GM19099 (cell line): Measurements from ENCODE around the gene PANK3.

Experiments used
- POLR2A ChIP-seq: IDR thresholded peaks from 3 replicates; pipeline ENCODE4 v1.6.1; 2011; ENCODE audit warnings: low read depth; ENCODE audit not compliant: insufficient read length; ENCODE audit errors: extremely low read depth

Gene PANK3

DNA sequence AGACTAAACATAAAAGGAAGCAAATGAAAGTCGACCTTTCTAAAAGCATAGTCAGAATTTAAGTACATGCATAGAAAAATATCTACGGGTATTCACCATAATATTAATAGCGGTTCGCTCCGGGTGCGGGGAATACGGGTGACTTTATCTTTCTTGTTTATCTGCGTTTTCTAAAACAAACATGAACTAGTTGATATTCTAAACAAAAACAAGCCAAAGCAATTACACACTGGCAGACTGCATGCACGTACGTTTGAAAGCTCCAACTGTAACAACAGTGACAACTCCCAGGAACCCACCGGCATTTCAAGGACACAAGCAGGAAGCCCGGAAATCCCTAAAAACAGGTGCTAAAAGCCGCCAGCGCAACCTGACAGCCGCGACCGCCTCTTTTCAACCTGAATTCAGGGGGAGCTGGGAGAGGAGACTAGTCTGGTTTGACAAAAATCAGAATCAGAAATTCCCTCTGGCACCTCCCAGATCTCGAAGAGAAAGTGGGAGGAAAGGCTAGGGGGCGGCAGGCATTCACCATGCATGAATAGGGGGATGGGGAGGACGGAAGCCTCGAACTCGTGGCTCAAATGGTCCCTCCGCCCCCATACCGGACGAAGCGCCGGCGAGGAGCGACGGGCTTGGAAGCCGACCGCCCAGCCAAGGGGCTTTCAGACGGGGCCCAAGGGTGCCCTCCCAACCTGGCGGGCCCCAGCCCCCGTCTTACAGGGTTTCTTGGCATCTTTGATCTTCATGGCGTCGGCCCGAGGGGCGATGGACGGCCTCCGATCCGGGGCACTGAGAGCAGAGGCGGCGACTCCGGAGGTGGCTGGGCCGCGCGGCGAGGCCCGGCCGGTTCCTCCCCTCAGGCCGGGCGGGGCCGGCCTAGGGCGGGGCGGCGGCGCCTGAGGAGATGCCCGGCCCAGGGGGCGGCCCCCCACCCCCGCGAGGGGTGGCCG, at the start of gene PANK3:
Gene PANK3 (minus strand): TSS at position 831 of the 950 bp plus-strand sequence. CDS start 85 bp downstream, at position 746.
- TF ChIP-seq POLR2A: peak; percentile 70

DNA sequence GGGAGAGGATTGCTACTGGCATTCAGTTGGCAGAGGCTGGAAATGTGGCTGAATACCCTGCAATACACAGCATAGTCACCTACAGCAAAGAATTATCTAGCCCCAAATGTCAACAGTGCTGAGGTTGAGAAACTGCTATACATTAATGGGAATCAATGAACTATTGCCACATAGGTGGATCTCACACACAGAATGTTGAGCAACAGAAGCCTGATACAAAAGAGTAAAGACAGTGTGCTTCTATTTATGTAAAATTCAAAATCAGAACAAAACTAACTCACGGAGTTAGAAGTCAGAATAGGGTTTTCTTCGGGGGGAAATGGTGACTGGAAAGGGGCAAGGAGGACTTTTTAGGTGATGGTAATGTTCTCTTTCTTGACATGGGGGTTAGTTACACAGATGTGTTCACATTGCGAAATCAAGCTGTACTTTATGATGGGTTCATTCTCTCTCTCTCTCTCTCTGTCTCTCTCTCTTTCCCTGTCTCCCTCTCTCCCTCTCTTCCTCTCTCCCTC, 45.7 kb upstream of the PANK3 start:
- no peak for TF ChIP-seq POLR2A

DNA sequence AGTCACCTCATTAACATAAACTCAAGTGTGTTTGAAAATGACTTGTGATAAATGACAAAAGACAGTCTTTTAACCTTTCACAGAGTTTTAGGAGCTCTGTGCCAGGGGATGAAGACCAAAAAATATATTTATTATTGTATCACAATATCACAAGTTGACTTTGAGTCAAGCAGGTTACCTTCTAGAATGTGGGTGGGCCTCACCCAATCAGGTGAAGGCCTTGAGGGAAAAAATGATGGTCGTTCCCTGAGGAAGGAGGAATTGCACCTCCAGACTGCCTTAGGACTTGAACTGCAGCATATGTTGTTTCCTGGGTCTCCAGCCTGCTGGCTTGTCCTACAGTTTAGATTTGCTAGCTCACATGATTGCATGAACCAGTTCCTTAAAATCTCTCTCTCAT, 41.6 kb upstream of the PANK3 start:
- no peak for TF ChIP-seq POLR2A

DNA sequence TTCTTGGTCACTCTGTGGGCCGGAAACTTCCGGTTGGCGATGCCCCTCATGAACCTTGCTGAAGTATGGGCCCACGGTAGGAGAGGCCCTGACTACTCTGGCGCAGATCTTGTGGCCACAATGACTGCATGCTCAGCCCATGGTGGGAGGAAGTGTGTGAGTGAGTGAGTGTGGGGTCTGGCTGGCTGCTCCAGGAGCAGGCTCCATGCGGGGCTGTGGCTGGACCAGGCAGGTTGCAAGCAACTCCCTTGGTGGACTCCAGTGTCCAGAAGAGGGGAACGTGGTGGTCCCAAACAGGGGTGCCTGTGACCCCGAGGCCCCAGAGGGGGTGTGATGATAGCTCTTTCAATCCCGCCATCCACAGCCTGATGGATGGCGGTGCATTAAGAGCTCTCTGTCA, 35.5 kb upstream of the PANK3 start:
- TF ChIP-seq POLR2A: no peak

DNA sequence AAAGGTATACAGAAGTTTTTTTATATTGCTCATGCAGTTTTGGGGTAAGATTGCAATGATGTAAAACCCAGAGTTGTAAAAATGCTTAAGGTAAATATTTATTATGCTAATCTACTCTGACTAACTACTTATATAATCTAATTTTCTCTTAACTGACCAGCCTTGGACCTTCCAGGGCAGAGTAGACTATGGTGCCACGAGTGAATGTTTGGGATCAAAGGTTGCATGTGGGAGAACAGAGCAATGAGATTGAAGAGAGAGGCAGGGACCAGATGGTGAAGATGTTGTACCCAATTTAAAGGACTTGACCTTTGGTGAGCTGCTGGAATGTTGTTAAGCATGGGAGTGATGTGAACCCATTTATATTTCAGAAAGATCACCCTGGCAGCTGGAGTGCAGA, 34.8 kb upstream of the PANK3 start:
- TF ChIP-seq POLR2A: no peak

DNA sequence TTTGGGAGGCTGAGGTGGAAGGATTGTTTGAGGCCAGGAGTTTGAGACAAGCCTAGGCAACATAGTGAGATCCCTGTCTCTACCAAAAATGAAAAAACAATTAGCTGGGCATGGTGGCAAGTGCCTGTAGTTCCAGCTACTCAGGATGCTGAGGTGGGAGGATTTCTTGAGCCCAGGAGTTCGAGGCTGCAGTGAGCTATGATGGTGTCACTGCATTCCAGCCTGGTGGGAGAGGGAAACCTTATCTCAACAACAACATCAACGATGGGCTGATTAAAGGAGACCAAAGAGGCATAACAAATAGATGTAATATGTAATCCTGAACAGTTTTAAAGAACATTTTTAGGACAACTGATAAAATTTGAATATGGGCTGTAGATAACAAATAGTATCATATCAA, 34.2 kb upstream of the PANK3 start:
- no peak for TF ChIP-seq POLR2A

DNA sequence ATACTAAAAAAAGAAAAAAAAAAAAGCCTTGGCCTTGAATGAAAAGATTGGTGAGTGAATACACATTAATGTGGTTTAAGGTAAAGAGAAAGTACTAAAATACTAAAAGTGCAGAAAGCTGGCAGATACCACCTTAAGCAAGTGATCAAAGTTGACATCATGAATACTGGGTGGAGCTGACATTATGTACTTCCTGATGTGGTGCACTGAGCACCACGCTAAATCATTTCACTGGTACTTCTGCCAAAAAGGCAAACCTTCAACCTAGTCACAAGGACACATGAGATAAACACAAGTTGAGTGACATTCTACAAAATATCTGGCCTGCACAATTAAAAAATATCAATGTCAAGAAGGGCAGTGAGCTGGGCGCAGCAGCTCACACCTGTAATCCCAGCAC, 33.8 kb upstream of the PANK3 start:
- TF ChIP-seq POLR2A: no peak

DNA sequence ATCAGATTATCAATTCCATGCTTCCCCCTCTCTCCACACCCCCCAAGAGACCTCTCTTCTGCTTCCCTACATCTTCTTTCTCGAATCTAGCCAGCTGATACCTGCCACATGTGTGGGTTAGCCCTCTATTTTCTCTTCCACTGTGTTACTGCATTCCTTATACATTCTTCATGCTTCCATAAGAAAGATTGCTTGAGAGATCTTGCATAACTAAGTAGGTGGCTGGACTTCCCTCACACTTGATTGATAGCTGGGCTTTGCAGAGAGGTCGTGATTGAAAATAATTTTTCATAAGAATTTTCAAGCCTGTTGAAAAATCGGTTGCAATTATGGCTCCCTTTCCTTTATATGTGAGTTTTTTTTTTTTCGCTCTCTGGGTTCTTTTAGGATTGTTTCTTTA, 33.0 kb upstream of the PANK3 start:
- no peak for TF ChIP-seq POLR2A

DNA sequence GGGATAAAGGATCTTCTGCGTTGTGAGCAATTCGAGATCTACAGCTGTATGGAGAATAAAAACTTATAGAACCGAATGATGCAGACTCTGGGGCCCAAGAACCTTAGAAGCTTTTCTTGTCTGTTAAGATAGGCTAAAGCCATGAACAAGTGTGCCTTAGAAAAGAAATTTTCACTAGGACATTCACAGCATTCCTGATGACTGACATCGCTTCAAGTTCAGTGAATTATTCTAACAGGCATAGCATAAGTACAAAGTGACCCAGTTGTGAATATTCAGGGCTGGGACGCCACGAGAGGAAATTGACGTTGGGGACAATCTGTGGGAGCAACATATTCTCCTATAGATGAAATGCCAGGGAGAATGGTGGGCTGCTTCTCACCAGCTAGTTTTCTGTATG, 32.0 kb upstream of the PANK3 start:
- no peak for TF ChIP-seq POLR2A

DNA sequence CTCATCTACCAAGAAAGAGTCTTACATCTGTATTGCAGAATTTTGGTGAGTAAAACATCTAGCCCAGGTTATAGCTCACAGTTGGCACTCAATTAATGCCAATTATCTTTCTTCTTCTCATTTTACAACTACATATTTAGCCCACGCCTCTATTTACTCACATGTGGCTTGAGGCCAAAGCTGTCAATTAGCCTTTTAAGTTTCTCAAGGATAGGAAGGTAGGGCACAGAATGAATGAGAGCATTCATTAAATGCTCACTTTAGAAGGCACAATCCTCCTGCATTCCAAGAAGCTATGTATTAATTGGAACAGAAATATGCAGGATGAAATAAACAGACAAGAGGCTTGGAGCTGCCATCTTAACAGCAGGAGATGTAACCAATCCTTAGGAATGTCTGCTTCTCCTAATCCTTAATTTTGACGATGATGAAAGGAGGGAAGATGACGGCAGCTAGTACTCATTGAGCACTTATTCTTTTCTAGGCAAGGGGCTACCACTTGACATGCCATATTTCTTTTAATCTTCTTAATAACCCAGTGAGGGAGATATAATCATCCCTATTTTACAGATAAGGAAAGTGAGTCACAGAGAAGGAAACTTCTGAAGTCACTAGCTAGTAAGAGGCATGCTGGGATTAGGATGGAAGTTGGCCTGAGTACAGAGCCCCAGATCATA, 30.8 kb upstream of the PANK3 start:
- no peak for TF ChIP-seq POLR2A

DNA sequence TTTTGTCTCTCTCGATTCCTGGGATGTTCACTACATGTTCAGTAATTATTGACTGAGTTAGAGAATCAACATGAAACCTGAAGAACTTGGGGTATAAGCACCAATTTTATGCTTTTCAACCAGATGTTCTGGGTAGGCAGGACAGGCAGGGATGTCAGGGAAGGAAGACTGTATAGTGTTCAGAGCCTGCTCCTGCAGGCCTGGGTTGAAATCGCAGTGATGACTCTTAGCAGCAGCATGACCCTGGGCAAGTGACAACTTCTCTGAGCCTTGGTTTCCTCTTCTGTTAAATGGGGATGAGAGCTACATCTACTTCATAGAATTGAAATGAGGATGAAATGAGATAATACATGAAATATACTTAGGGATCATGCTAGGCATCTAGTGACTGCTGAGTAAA, 29.7 kb upstream of the PANK3 start:
- TF ChIP-seq POLR2A: no peak

DNA sequence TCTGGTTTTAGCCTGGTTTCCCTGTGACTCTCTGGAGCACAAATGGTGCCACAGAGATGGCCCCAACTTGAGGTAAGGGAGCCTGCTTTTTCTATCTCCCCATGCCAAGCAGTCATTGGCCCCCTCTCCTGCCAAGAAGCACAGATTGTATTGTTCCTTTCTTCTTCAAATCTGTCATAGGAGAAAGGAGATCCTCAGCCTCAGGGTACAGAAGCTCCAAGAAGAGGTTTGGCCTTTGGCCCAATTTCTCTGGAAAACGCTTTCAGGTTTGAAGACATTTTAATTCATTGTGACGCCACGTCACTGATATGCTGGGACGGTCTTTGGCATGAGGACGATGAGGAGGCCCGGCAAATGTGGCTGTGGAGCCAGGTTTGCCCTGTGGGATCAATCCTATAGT, 29.2 kb upstream of the PANK3 start:
- no peak for TF ChIP-seq POLR2A

DNA sequence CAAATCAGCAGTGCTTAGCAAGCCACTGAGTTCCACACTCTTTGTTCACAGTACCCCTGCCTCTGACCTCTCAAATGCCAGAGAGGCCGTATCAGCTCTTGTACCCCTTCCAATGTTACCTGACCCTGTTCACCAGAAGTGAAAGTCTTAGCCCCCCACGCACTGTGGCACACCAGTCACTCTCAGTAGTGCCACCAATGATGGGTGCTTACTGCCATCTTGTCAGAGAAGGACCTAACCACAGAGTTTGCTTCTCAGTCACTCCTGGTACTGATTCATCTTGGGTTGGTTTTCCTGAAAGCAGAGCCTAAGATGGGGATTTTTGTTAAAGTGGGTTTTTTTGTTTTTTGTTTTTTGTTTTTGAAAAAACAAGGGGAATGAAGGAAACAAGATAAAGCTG, 28.8 kb upstream of the PANK3 start:
- TF ChIP-seq POLR2A: no peak

DNA sequence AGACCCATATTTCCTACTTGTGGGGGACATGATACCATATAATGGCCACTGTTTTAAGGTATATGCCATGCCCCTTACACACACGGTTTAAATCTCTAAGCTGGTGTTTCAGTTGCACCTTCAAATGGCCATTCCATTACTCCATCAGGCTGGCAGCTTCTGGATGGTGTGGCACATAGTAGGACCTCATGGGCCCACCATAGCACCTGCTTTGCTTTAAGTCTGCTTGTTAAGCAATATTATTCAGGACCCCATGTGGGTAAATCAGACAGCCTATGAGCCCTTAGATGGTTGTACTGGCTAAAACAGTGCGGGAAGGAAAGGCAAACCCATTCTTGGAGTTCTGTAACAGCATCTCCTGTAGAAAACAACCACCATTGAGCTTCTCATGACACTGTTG, 27.4 kb upstream of the PANK3 start:
- no peak for TF ChIP-seq POLR2A

DNA sequence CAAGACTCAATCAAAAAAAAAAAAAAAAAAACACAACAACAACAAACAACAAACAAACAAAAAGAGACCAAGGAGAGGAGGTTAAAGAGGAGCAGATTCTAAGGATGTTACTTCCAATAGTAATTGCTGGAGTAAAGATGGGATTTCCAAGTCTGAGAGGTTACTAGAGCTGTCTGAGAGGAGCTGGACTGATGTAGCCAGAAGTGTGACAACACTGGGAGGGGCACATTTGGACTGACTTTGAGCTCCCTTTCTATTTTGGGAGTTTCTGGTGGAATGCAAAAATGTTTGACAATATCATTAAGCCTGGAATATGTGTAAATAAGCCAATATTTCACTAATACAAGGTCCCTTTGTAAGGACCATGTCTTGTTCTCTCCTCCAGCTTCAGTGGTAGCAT, 25.3 kb upstream of the PANK3 start:
- TF ChIP-seq POLR2A: no peak

DNA sequence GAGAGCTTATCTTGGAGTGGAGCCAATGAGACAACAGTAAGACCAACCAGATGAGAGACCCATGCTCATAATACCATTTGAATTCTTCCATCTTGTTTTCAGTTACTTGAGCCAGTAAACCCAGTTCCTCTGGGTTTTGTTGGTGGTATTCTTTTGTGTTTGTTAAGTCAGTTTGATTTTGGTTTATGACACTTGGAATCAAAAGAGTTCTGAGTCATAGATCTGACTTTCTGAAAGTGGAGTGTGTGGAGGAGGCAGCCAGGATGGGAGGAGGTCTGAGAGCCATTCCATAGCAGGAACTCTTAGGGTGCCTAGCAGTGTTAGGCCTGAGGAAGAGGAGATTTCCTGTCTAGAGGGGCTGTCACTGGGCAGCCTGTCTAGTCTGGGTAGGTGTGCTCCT, 24.6 kb upstream of the PANK3 start:
- no peak for TF ChIP-seq POLR2A
